Activated CD4-positive, alpha-beta memory T cell treated with anti-CD3 and anti-CD28 coated beads, Interleukin-2, amount 10 ng/mL, durations not matched to agents 7 days and 5 days (primary cell): ENCODE measurements around the gene CDH22. TPM values are rescaled to one million over a fixed set of nuclear protein-coding genes. Genes with fewer than 3 reads are reported as not detected.

Experiments used
- total RNA-seq, 2 experiments: library from RNA; stranded (reverse); gene quantifications; one replicate each; pipeline ENCODE4 v1.2.3, GENCODE V29; 2021

CDH22 gene
- total RNA-seq, 2 experiments from 2014 or later, result not detected

Other genes starting within 250 kb of the CDH22 start
- gene NCOA5, start 218.5 kb downstream of the CDH22 start, total RNA-seq, result 10 to 100 TPM; 24.6 to 26.3 TPM
- gene CD40, start 190.2 kb downstream of the CDH22 start, total RNA-seq, result under 1 TPM; 0.88 to 0.93 TPM
- 10 to 100 TPM; 85.6 to 97.6 TPM for gene ELMO2, start 98.1 kb upstream of the CDH22 start, total RNA-seq
- gene ZNF334, start 205.1 kb upstream of the CDH22 start, total RNA-seq, result 1 to 10 TPM; 1.4 TPM
- under 1 TPM in 1 of 2 experiments, not detected in 1; 0.15 TPM for gene OCSTAMP, start 242.2 kb upstream of the CDH22 start, total RNA-seq